Right lung (tissue), 10 donors: ENCODE results near the gene RABGGTA. TPM values are rescaled to one million over a fixed set of nuclear protein-coding genes. Genes with fewer than 3 reads are reported as not detected.

ENCODE experiments used
- DNase-seq, 2 donors: peaks; one replicate each; pipeline ENCODE4 v3.0.0-alpha.2; 2013
- long read RNA-seq, 8 donors: transcript quantifications; one replicate each; lab custom pipeline, GENCODE V29; 2026
- polyA plus RNA-seq, 5 donors: library from polyadenylated mRNA; unstranded; fragments of 120-200 nt; gene quantifications; one replicate each; pipeline versions ENCODE4 v1.2.1 to v1.2.3, GENCODE V29; 2013; ENCODE audit warnings: inconsistent platforms in 1 of 5, low replicate concordance in 1 of 5; ENCODE audit not compliant: insufficient read length in 5 of 5, insufficient read depth in 1 of 5

RABGGTA gene
- polyA plus RNA-seq, result 10 to 100 TPM; 19.6 to 28.6 (median 24.9) TPM
- long read RNA-seq, donor 1, partial matches to known transcripts, result 0 of 4 reads
- long read RNA-seq, donor 1, other reads (novel, unspliced or antisense), result 0 of 4 reads
- long read RNA-seq, donor 2, partial matches to known transcripts, result 0 of 5 reads
- long read RNA-seq, donor 2, other reads (novel, unspliced or antisense), result 0 of 5 reads
- long read RNA-seq, donor 3, transcript RABGGTA-201 (17 exons, 2,088 nt), result major isoform, 7 of 9 reads
- long read RNA-seq, donor 3, partial matches to known transcripts, result 0 of 9 reads
- long read RNA-seq, donor 3, other reads (novel, unspliced or antisense), result 0 of 9 reads
- long read RNA-seq, donor 4, partial matches to known transcripts, result 0 of 1 reads
- long read RNA-seq, donor 4, other reads (novel, unspliced or antisense), result 0 of 1 reads
- long read RNA-seq, donor 5, partial matches to known transcripts, result 0 of 1 reads
- long read RNA-seq, donor 5, other reads (novel, unspliced or antisense), result 0 of 1 reads
- long read RNA-seq, donor 6, partial matches to known transcripts, result 0 of 9 reads
- long read RNA-seq, donor 6, other reads (novel, unspliced or antisense), result 0 of 9 reads
- long read RNA-seq, donor 7, partial matches to known transcripts, result 0 of 3 reads
- long read RNA-seq, donor 7, other reads (novel, unspliced or antisense), result 0 of 3 reads
- long read RNA-seq, donor 8, partial matches to known transcripts, result 0 of 2 reads
- long read RNA-seq, donor 8, other reads (novel, unspliced or antisense), result 0 of 2 reads

- peak; percentile 82 to 83 for DNase-seq
Measured at GRCh38 chr14:24271134-24271833, at the start of gene RABGGTA. Gene RABGGTA (minus strand): TSS chr14:24271597. CDS start chr14:24271115, 482 bp downstream.

- DNase-seq, result no peak
Measured at GRCh38 chr14:24317141-24317928, 45.9 kb upstream of the RABGGTA start.

- no peak for DNase-seq
Measured at GRCh38 chr14:24316597-24316950, 45.2 kb upstream of the RABGGTA start.

- no peak for DNase-seq
Measured at GRCh38 chr14:24315807-24316596, 44.6 kb upstream of the RABGGTA start.

- no peak for DNase-seq
Measured at GRCh38 chr14:24315243-24315806, 43.9 kb upstream of the RABGGTA start.

GRCh38 chr14:24314377-24315193 lies 43.2 kb upstream of the RABGGTA start:
- DNase-seq, result no peak

- no peak for DNase-seq
Measured at GRCh38 chr14:24313913-24314312, 42.5 kb upstream of the RABGGTA start.

- no peak for DNase-seq
Measured at GRCh38 chr14:24312736-24313507, 41.5 kb upstream of the RABGGTA start.

GRCh38 chr14:24311837-24312615 lies 40.6 kb upstream of the RABGGTA start:
- DNase-seq, result no peak

GRCh38 chr14:24310646-24311604 lies 39.5 kb upstream of the RABGGTA start, which contains the start of gene LTB4R:
Gene LTB4R (plus strand): TSS chr14:24311502. CDS start chr14:24315652, 4,150 bp downstream.
- peak; percentile 77 to 82 for DNase-seq

GRCh38 chr14:24310265-24310645 lies 38.9 kb upstream of the RABGGTA start:
- DNase-seq, result no peak

- no peak for DNase-seq
Measured at GRCh38 chr14:24309538-24310264, 38.3 kb upstream of the RABGGTA start, which contains the start of gene LTB4R2. Gene LTB4R2 (plus strand): TSS chr14:24310140. CDS start chr14:24310665, 525 bp downstream.

GRCh38 chr14:24308342-24309124 lies 37.1 kb upstream of the RABGGTA start:
- DNase-seq, result no peak

GRCh38 chr14:24307575-24308341 lies 36.4 kb upstream of the RABGGTA start, which contains the start of gene CIDEB:
Gene CIDEB (minus strand): TSS chr14:24307977. CDS start chr14:24307858, 119 bp downstream.
- no peak for DNase-seq
